H1 (cell line): ENCODE results near the gene GRM5. TPM values are rescaled to one million over a fixed set of nuclear protein-coding genes. Genes with fewer than 3 reads are reported as not detected.

Experiments used
- CTCF ChIA-PET: fragments of 300-600 bp; sonication (Branson Sonifier 250); formaldehyde crosslinking; loops from one replicate; lab custom pipeline; 2021; ENCODE audit not compliant: partially characterized antibody; lab: Charles Lee
- POLR2A ChIA-PET: fragments of 300-600 bp; sonication (Branson Sonifier 250); formaldehyde crosslinking; loops from one replicate; lab custom pipeline; 2021; ENCODE audit warnings: inconsistent platforms; ENCODE audit not compliant: partially characterized antibody; lab: Charles Lee
- DNase-seq, 2 experiments: peaks; one replicate each; pipeline versions ENCODE4 v3.0.0 to v3.0.0-alpha.2; 2010 to 2022; ENCODE audit warnings: low spot score in 2 of 2, low read depth in 1 of 2, mixed read lengths in 1 of 2
- FAIRE-seq: peaks from 2 replicates; lab custom pipeline; 2011; peaks lifted over from hg19 to GRCh38; lab: Jason Lieb, UNC
- H2AFZ ChIP-seq: 2 replicates; pipeline ENCODE4 v1.8.1; 2012; ENCODE audit warnings: low read length, inconsistent platforms
- H2AK5ac ChIP-seq: 2 replicates; pipeline ENCODE4 v1.6.1; 2013; ENCODE audit warnings: low read depth, low read length
- H2BK120ac ChIP-seq: replicated peaks from 2 replicates; pipeline ENCODE3; 2013; ENCODE audit warnings: low read depth, low read length, inconsistent platforms
- H2BK12ac ChIP-seq: 2 replicates; pipeline ENCODE4 v1.6.1; 2013; ENCODE audit warnings: low read depth, low read length
- H2BK15ac ChIP-seq: 2 replicates; pipeline ENCODE4 v1.6.1; 2013; ENCODE audit warnings: low read length
- H2BK20ac ChIP-seq: 2 replicates; pipeline ENCODE4 v1.6.1; 2013; ENCODE audit warnings: low read length
- H2BK5ac ChIP-seq: 2 replicates; pipeline ENCODE4 v1.6.1; 2013; ENCODE audit warnings: low read depth, low read length
- H3K14ac ChIP-seq: 2 replicates; pipeline ENCODE4 v1.6.1; 2013; ENCODE audit warnings: inconsistent platforms; ENCODE audit not compliant: insufficient read length
- H3K18ac ChIP-seq: 2 replicates; pipeline ENCODE4 v1.6.1; 2013; ENCODE audit warnings: low read length; ENCODE audit errors: extremely low read depth
- H3K23ac ChIP-seq: 2 replicates; pipeline ENCODE4 v1.6.1; 2013; ENCODE audit warnings: inconsistent platforms; ENCODE audit not compliant: insufficient read length
- H3K23me2 ChIP-seq: 2 replicates; pipeline ENCODE4 v1.6.1; 2013; ENCODE audit warnings: low read depth, low read length
- H3K27ac ChIP-seq: 2 replicates; pipeline ENCODE4 v1.6.1; 2011; ENCODE audit warnings: low read depth, low read length, inconsistent platforms
- H3K27me3 ChIP-seq, 4 experiments: replicated peaks in 1 of 4; 1 replicate in 1 of 4; 2 replicates in 3 of 4; pipeline versions ENCODE4 v1.6.1 to v1.8.1; 2011 to 2013; ENCODE audit warnings: low read length in 3 of 4, mild to moderate bottlenecking in 3 of 4, inconsistent platforms in 2 of 4, mixed read lengths in 2 of 4, moderate library complexity in 1 of 4; ENCODE audit not compliant: control insufficient read depth in 3 of 4, insufficient read depth in 3 of 4; ENCODE audit errors: extremely low read depth in 1 of 4
- H3K36me3 ChIP-seq, 4 experiments: 2 replicates each; pipeline versions ENCODE4 v1.6.1 to v1.8.1; 2011 to 2013; ENCODE audit warnings: mild to moderate bottlenecking in 4 of 4, low read length in 3 of 4, moderate library complexity in 2 of 4, control low read depth in 1 of 4, inconsistent platforms in 1 of 4; ENCODE audit not compliant: insufficient read depth in 4 of 4, control insufficient read depth in 2 of 4
- H3K4ac ChIP-seq: replicated peaks from 2 replicates; pipeline ENCODE3; 2013; ENCODE audit warnings: low read length, low read depth, mixed read lengths, inconsistent platforms; ENCODE audit not compliant: insufficient read length
- H3K4me1 ChIP-seq, 4 experiments: replicated peaks in 1 of 4; 1 replicate in 1 of 4; 2 replicates in 3 of 4; pipeline versions ENCODE4 v1.6.1 to v1.8.1; 2011 to 2013; ENCODE audit warnings: low read length in 3 of 4, inconsistent platforms in 2 of 4, mixed read lengths in 1 of 4; ENCODE audit not compliant: insufficient read depth in 4 of 4, control insufficient read depth in 3 of 4
- H3K4me2 ChIP-seq, 2 experiments: 2 replicates each; pipeline versions ENCODE4 v1.6.1 to v1.8.1; 2011 to 2013; ENCODE audit warnings: low read depth in 2 of 2, low read length in 2 of 2, control low read depth in 1 of 2, inconsistent platforms in 1 of 2, mild to moderate bottlenecking in 1 of 2; ENCODE audit not compliant: insufficient read depth in 1 of 2
- H3K4me3 ChIP-seq, 4 experiments: fragments of 200-600, 300-600 bp in 1 of 4; sonication (generic), shearing (Covaris generic), sonication (Bioruptor Twin) in 1 of 4; 2 replicates each; pipeline versions ENCODE4 v1.5.1 to v1.8.1; 2011 to 2016; ENCODE audit warnings: low read length in 4 of 4, low read depth in 3 of 4, control low read depth in 2 of 4, inconsistent platforms in 2 of 4, mild to moderate bottlenecking in 2 of 4, mixed read lengths in 1 of 4, moderate library complexity in 1 of 4; ENCODE audit not compliant: insufficient read depth in 2 of 4; ENCODE audit errors: extremely low read depth in 1 of 4
- H3K56ac ChIP-seq: replicated peaks from 2 replicates; pipeline ENCODE3; 2013; ENCODE audit warnings: low read depth, mild to moderate bottlenecking, mixed read lengths, low read length, inconsistent platforms; ENCODE audit not compliant: insufficient read length
- H3K79me1 ChIP-seq: 2 replicates; pipeline ENCODE4 v1.6.1; 2013; ENCODE audit warnings: low read depth, low read length, control low read depth
- H3K79me2 ChIP-seq, 2 experiments: 2 replicates each; pipeline versions ENCODE4 v1.6.1 to v1.8.1; 2012 to 2013; ENCODE audit warnings: low read length in 2 of 2, mild to moderate bottlenecking in 2 of 2, inconsistent platforms in 1 of 2; ENCODE audit not compliant: insufficient read depth in 2 of 2, control insufficient read depth in 1 of 2
- H3K9ac ChIP-seq, 4 experiments: replicated peaks in 1 of 4; 1 replicate in 1 of 4; 2 replicates in 3 of 4; pipeline versions ENCODE4 v1.6.1 to v1.8.1; 2011 to 2013; ENCODE audit warnings: low read depth in 3 of 4, low read length in 3 of 4, control low read depth in 2 of 4, mild to moderate bottlenecking in 2 of 4, moderate library complexity in 2 of 4, inconsistent platforms in 1 of 4; ENCODE audit errors: extremely low read depth in 1 of 4
- H3K9me3 ChIP-seq, 2 experiments: 2 replicates each; pipeline versions ENCODE4 v1.6.1 to v1.8.1; 2012 to 2013; ENCODE audit warnings: mild to moderate bottlenecking in 2 of 2, moderate library complexity in 2 of 2, control low read depth in 1 of 2, inconsistent platforms in 1 of 2, low read depth in 1 of 2, low read length in 1 of 2, mixed read lengths in 1 of 2; ENCODE audit not compliant: insufficient read depth in 2 of 2
- H4K20me1 ChIP-seq, 2 experiments: replicated peaks in 1 of 2; 2 replicates each; pipeline versions ENCODE3 to v1.8.1; 2011 to 2013; ENCODE audit warnings: inconsistent platforms in 2 of 2, low read length in 2 of 2, mild to moderate bottlenecking in 1 of 2; ENCODE audit not compliant: insufficient read depth in 2 of 2, control insufficient read depth in 1 of 2
- H4K5ac ChIP-seq: 2 replicates; pipeline ENCODE4 v1.6.1; 2013; ENCODE audit warnings: low read length, low read depth, mixed read lengths, inconsistent platforms; ENCODE audit not compliant: insufficient read length
- H4K8ac ChIP-seq: 2 replicates; pipeline ENCODE4 v1.8.0; 2013; ENCODE audit warnings: mild to moderate bottlenecking, moderate library complexity, low read length, inconsistent platforms; ENCODE audit not compliant: insufficient read depth; ENCODE audit errors: extremely low read depth
- H4K91ac ChIP-seq: replicated peaks from 2 replicates; pipeline ENCODE3; 2013; ENCODE audit warnings: low read length, mixed read lengths, inconsistent platforms; ENCODE audit not compliant: insufficient read length
- ASH2L ChIP-seq: fragments of 200-600, 300-600 bp; sonication (generic); IDR thresholded peaks from one replicate; pipeline ENCODE4 v1.7.1; 2017; ENCODE audit warnings: low read length
- CHD1 ChIP-seq: IDR thresholded peaks from 2 replicates; pipeline ENCODE4 v1.6.1; 2012; ENCODE audit warnings: low read depth, low read length, improper control_type of control experiment
- CHD2 ChIP-seq: IDR thresholded peaks from 2 replicates; pipeline ENCODE4 v1.6.1; 2012; ENCODE audit warnings: low read length, improper control_type of control experiment
- CTBP2 ChIP-seq: IDR thresholded peaks from 2 replicates; pipeline ENCODE4 v1.7.0; 2011; ENCODE audit warnings: borderline replicate concordance, mild to moderate bottlenecking, moderate library complexity, mixed read lengths, low read length; ENCODE audit not compliant: insufficient read depth, insufficient read length
- GABPA ChIP-seq: IDR thresholded peaks from 2 replicates; pipeline ENCODE4 v1.6.1; 2011; ENCODE audit warnings: mild to moderate bottlenecking, low read length, moderate library complexity, borderline replicate concordance; ENCODE audit not compliant: insufficient read depth
- KDM5A ChIP-seq: fragments of 200-600 bp; IDR thresholded peaks from 2 replicates; pipeline ENCODE4 v1.7.1; 2012; ENCODE audit warnings: mild to moderate bottlenecking, low read length, inconsistent platforms, mixed read lengths
- NRF1 ChIP-seq: IDR thresholded peaks from 2 replicates; pipeline ENCODE4 v1.6.1; 2011; ENCODE audit warnings: mild to moderate bottlenecking, low read depth, low read length, improper control_type of control experiment
- whole genome bisulfite sequencing, 2 experiments: shearing (Covaris generic) in 1 of 2; methylation state at CpG; one replicate each; pipeline versions ENCODE4 v1.1.6 to v1.1.7; 2013 to 2015; ENCODE audit warnings: low lambda C conversion rate in 2 of 2, mixed read lengths in 2 of 2, inconsistent platforms in 1 of 2, low coverage in 1 of 2, missing lambda C conversion rate in 1 of 2; ENCODE audit not compliant: insufficient replicate concordance in 2 of 2, insufficient coverage in 1 of 2, insufficient read length in 1 of 2; ENCODE audit errors: extremely low coverage in 1 of 2, missing lambda C conversion rate in 1 of 2; 5-methylcytosine and 5-hydroxymethylcytosine counted together
- polyA plus RNA-seq, 7 experiments: library from polyadenylated mRNA; depleted of rRNA in 3 of 7; stranded (reverse) in 5 of 7; unstranded in 2 of 7; fragments of >200 nt in 5 of 7; fragments of 200-250 nt in 2 of 7; gene quantifications; 1 replicate in 5 of 7; 2 replicates in 1 of 7; 4 replicates in 1 of 7; pipeline versions ENCODE4 v1.2.1 to v1.2.3, GENCODE V29; 2011 to 2013; ENCODE audit warnings: missing spikeins in 2 of 7, mixed read lengths in 2 of 7
- total RNA-seq: library from RNA; stranded (reverse); fragmentation: NEBNext Ultra II Directional; extraction: Animal tissue kit (Norgen Biotek cat#: 25700); gene quantifications from 2 replicates; pipeline ENCODE4 v1.2.1, GENCODE V29; 2021

The GRM5 gene
- total and polyA plus RNA-seq, 2 of the 8 experiments (the other 6 are each of a cell fraction or from before 2014, with no cell fraction given) = 0.15 to 0.43 TPM

- CTCF ChIA-PET = interaction anchor here (0.6 kb wide), 1 partner anchor 26 kb away, joined by 3 read pairs; no protein-coding TSS in a partner anchor
Measured at GRCh38 chr11:88815505-88815904, 250.3 kb downstream of the GRM5 start.

More at GRCh38 chr11:88815505-88815904, 250.3 kb downstream of the GRM5 start:
- no peaks in the 10 kb centered on the region for H3K79me1 ChIP-seq
- H3K9me3 ChIP-seq = no peaks in the 10 kb centered on the region
- no peak overlapping the region for H4K8ac ChIP-seq
- TF ChIP-seq CHD1 = no peak
- TF ChIP-seq NRF1 = no peak
- no peak for TF ChIP-seq CTBP2
- no peak for TF ChIP-seq GABPA
- no peak for TF ChIP-seq ASH2L
- TF ChIP-seq CHD2 = no peak
- no peak for TF ChIP-seq KDM5A
- TF ChIP-seq, all 59 proteins: peak for 0
- Histone ChIP-seq H2BK15ac (no peak overlapping the region), H3K9ac (no peak overlapping the region), H4K5ac (no peak overlapping the region), H3K23me2 (no peaks in the 10 kb centered on the region), H4K91ac (no peak overlapping the region), H2BK20ac (no peak overlapping the region), H2BK120ac (no peak overlapping the region), H3K4me1 (peaks cover 0 to 4% (median 0%) of the 10 kb centered on the region in 4 experiments; a peak in 1 of 7 replicates), H2AFZ (0 out of 2 replicates have a peak overlapping the region, but pooled peaks have one; percentile 16), H3K23ac (no peak overlapping the region), H2BK12ac (no peak overlapping the region), H3K4ac (no peak overlapping the region), H3K27ac (no peak overlapping the region), H3K4me2 (no peak overlapping the region), H3K36me3 (no peaks in the 10 kb centered on the region), H3K56ac (no peak overlapping the region), H4K20me1 (no peaks in the 10 kb centered on the region), H2AK5ac (no peak overlapping the region), H3K4me3 (no peak overlapping the region), H3K79me2 (no peaks in the 10 kb centered on the region), H3K14ac (no peak overlapping the region), H3K27me3 (no peaks in the 10 kb centered on the region), H3K18ac (no peak overlapping the region), H2BK5ac (no peak overlapping the region)
- 61% methylated on average over 3 of the region's 3 CpGs; no CpG with 5 or more reads in 1 of the 2 experiments for WGBS, 2 experiments
- DNase-seq (no peak), FAIRE-seq (no peak)
- POLR2A ChIA-PET = no interaction called here
